MCF 10A (cell line): Measurements from ENCODE around the gene STXBP1. TPM values are rescaled to one million over a fixed set of nuclear protein-coding genes. Genes with fewer than 3 reads are reported as not detected.

ENCODE experiments used
- BruUV-seq: library from RNA; stranded (reverse); fragments of 400-500 nt; replicated peaks from 2 replicates; lab custom pipeline; 2021; lab: Mats Ljungman, UMichigan
- CTCF ChIA-PET: fragments of 300-600 bp; sonication (Branson Sonifier 250); formaldehyde crosslinking; extraction: SDS; loops from one replicate; lab custom pipeline; 2021; ENCODE audit warnings: antibody characterized with exemption, inconsistent platforms; lab: Yijun Ruan, JAX
- POLR2A ChIA-PET: fragments of 300-600, 350-650 bp; sonication (Branson Sonifier 250); formaldehyde crosslinking; extraction: SDS; loops from one replicate; lab custom pipeline; 2020; ENCODE audit warnings: antibody characterized with exemption, inconsistent platforms; lab: Yijun Ruan, JAX
- DNase-seq: peaks from one replicate; pipeline ENCODE4 v3.0.0-alpha.2; 2018; ENCODE audit not compliant: unreplicated experiment
- H3K27ac Mint-ChIP-seq: one replicate; pipeline ENCODE4 v1.8.0; 2022; ENCODE audit warnings: mild to moderate bottlenecking, low read depth, mixed read lengths; ENCODE audit not compliant: unreplicated experiment
- H3K27me3 Mint-ChIP-seq: one replicate; pipeline ENCODE4 v1.8.0; 2022; ENCODE audit warnings: mixed read lengths; ENCODE audit not compliant: insufficient read depth, unreplicated experiment
- H3K36me3 Mint-ChIP-seq: one replicate; pipeline ENCODE4 v1.8.0; 2022; ENCODE audit warnings: mild to moderate bottlenecking, moderate library complexity, mixed read lengths; ENCODE audit not compliant: insufficient read depth, unreplicated experiment
- H3K4me1 Mint-ChIP-seq: one replicate; pipeline ENCODE4 v1.8.0; 2022; ENCODE audit warnings: mixed read lengths; ENCODE audit not compliant: insufficient read depth, unreplicated experiment
- H3K4me3 Mint-ChIP-seq: one replicate; pipeline ENCODE4 v1.8.0; 2022; ENCODE audit warnings: mild to moderate bottlenecking, moderate library complexity, mixed read lengths; ENCODE audit not compliant: unreplicated experiment
- H3K9me3 Mint-ChIP-seq: one replicate; pipeline ENCODE4 v1.8.0; 2022; ENCODE audit warnings: mixed read lengths; ENCODE audit not compliant: unreplicated experiment
- intact Hi-C: fragments of 100-400 bp; cut with micrococcal nuclease; formaldehyde crosslinking; loops from 2 replicates; pipeline ENCODE4 v1.14.1; 2022
- total RNA-seq: library from RNA; stranded (reverse); gene quantifications from 2 replicates; pipeline ENCODE4 v1.2.3, GENCODE V29; 2022
- TF ChIP-seq, protein P1 (sequence below): fragments of 200-600 bp; IDR thresholded peaks from one replicate; pipeline ENCODE4 v1.8.0; 2022; ENCODE audit warnings: antibody characterized with exemption, mild to moderate bottlenecking; ENCODE audit not compliant: unreplicated experiment

STXBP1 gene
- total RNA-seq, 1 experiment from 2014 or later: 20.0 TPM

DNA sequence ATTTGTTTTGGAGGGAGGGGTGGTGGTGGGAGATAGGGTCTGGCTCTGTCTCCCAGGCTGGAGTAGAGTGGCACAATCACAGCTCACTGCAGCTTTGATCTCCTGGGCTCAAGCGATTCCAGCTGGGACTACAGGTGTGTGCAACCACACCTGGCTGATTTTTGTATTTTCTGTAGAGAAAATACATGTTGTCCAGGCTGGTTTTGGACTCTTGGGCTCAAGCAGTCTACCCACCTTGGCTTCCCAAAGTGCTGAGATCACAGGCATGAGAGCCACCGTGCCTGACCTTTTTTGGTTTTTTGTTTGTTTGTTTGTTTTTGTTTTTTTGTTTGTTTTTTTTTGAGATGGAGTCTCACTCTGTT is 15.4 kb downstream of the STXBP1 start:
- intact Hi-C loops: no loop called here
- CTCF ChIA-PET: interaction anchor here (0.6 to 1.2 kb wide), 2 partner anchors 10 to 1932 kb away, joined by 3 to 4 read pairs; no protein-coding TSS in a partner anchor
- Mint-ChIP-seq H3K27me3 (no peaks in the 10 kb centered on the region), H3K4me1 (no peaks in the 10 kb centered on the region), H3K27ac (no peak overlapping the region), H3K4me3 (no peak overlapping the region), H3K9me3 (no peaks in the 10 kb centered on the region), H3K36me3 (no peaks in the 10 kb centered on the region)
- POLR2A ChIA-PET: interaction anchor here (1.5 kb wide), 1 partner anchor 11 kb away, joined by 3 read pairs; no protein-coding TSS in a partner anchor
- TF ChIP-seq, protein P1, sequence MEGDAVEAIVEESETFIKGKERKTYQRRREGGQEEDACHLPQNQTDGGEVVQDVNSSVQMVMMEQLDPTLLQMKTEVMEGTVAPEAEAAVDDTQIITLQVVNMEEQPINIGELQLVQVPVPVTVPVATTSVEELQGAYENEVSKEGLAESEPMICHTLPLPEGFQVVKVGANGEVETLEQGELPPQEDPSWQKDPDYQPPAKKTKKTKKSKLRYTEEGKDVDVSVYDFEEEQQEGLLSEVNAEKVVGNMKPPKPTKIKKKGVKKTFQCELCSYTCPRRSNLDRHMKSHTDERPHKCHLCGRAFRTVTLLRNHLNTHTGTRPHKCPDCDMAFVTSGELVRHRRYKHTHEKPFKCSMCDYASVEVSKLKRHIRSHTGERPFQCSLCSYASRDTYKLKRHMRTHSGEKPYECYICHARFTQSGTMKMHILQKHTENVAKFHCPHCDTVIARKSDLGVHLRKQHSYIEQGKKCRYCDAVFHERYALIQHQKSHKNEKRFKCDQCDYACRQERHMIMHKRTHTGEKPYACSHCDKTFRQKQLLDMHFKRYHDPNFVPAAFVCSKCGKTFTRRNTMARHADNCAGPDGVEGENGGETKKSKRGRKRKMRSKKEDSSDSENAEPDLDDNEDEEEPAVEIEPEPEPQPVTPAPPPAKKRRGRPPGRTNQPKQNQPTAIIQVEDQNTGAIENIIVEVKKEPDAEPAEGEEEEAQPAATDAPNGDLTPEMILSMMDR: no peak
- DNase-seq: no peak
- no TSS peak for BruUV-seq

GRCh38 chr9:127628758-127629467 is 16.8 kb downstream of the STXBP1 start:
- intact Hi-C loops: no loop called here
- peaks cover 6% of the 10 kb centered on the region for H3K4me1 Mint-ChIP-seq
- no peak for DNase-seq
- H3K27me3 Mint-ChIP-seq: no peaks in the 10 kb centered on the region
- ChIA-PET POLR2A (no interaction called here), CTCF (no interaction called here)
- no peak overlapping the region for H3K4me3 Mint-ChIP-seq
- no peak overlapping the region for H3K27ac Mint-ChIP-seq
- no peaks in the 10 kb centered on the region for H3K9me3 Mint-ChIP-seq
- no TSS peak for BruUV-seq
- H3K36me3 Mint-ChIP-seq: no peaks in the 10 kb centered on the region
- TF ChIP-seq, protein P1: no peak

DNA sequence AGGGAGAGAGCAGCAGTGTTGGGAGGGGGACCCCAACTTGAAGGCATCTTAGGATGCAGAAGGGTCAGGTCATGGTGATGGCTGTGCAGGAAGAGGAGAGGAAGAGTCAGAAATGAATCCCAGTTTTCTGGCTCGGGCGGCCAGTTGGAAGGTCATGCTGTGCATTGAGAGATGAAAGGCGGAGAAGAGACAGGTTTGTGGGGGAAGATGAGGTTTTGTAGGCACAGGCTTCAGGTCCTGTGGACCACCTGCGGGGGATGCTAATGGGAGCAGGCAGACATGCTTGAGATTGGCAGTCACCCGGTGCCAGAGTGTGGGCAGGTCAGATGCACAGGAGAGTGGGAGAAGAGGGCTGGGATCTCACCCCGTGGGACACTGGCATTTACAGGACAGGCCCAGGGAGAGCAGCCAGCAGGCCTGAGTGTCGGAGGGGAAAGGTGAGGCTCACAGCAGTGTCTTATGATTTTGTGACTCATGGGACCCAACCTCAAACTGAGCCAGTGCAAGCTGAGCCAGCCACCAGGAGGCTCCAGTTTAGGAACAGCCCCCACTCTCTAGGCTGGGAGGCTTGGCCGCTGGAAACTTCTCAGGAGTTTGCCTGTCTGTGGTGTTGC is 17.5 kb downstream of the STXBP1 start:
- TF ChIP-seq, protein P1: no peak
- H3K27ac Mint-ChIP-seq: no peak overlapping the region
- intact Hi-C loops: no loop called here
- no peaks in the 10 kb centered on the region for H3K36me3 Mint-ChIP-seq
- ChIA-PET CTCF (no interaction called here), POLR2A (no interaction called here)
- no peaks in the 10 kb centered on the region for H3K9me3 Mint-ChIP-seq
- DNase-seq: no peak
- H3K4me3 Mint-ChIP-seq: no peak overlapping the region
- H3K4me1 Mint-ChIP-seq: peaks cover 12% of the 10 kb centered on the region
- no peaks in the 10 kb centered on the region for H3K27me3 Mint-ChIP-seq
- BruUV-seq: no TSS peak

DNA sequence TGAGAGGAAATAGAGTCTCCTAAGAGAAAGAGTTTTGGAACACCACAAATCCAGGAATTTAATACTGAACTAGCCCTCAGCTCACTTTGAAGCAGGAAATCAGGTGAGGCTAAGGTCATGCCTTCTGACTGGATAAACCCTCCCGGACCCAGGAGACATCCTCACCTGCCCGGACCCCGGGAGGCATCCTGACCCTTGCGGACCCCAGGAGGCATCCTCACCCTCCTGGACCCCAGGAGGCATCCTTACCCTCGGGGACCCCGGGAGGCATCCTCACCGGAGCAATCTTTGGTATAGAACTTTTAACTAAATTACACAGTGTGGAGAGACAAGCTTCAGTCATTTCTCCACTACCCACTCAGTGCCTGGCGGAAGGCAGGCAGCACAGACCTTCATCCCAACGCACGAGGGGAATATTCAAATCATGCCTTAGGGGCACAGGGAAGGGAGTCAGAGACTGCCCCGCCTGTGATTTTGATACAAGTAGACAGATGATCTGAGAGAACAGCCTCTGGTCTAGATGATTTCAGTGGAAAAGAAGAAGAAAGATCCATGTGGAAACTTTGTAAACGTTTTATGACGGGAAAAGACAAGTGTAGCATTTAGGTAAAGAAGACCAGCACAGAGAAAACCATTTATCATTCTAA is 21.3 kb downstream of the STXBP1 start:
- TF ChIP-seq, protein P1: no peak
- Mint-ChIP-seq H3K27ac (no peak overlapping the region), H3K27me3 (no peaks in the 10 kb centered on the region), H3K9me3 (no peaks in the 10 kb centered on the region), H3K4me1 (peaks cover 21% of the 10 kb centered on the region), H3K4me3 (no peak overlapping the region), H3K36me3 (no peaks in the 10 kb centered on the region)
- ChIA-PET CTCF (interaction anchor here (0.6 to 1.0 kb wide), 4 partner anchors 11 to 138 kb away, joined by 3 to 4 read pairs (median 3); no protein-coding TSS in a partner anchor), POLR2A (interaction anchor here (0.7 to 1.4 kb wide), 2 partner anchors 11 to 71 kb away, joined by 3 read pairs; no protein-coding TSS in a partner anchor)
- DNase-seq: no peak
- intact Hi-C loops: no loop called here
- no TSS peak for BruUV-seq
